Measurements from ENCODE around the gene TMEM95.

Gene TMEM95

GRCh38 chr17:7393613-7394451, 38.9 kb downstream of the TMEM95 start:
- in situ Hi-C loops (cut with HindIII; ENCODE audit: low sequenced_read_pairs): no loop called here
- no peak for DNase-seq (ENCODE audit: low read depth, low spot score)
- TF ChIP-seq, protein P1, sequence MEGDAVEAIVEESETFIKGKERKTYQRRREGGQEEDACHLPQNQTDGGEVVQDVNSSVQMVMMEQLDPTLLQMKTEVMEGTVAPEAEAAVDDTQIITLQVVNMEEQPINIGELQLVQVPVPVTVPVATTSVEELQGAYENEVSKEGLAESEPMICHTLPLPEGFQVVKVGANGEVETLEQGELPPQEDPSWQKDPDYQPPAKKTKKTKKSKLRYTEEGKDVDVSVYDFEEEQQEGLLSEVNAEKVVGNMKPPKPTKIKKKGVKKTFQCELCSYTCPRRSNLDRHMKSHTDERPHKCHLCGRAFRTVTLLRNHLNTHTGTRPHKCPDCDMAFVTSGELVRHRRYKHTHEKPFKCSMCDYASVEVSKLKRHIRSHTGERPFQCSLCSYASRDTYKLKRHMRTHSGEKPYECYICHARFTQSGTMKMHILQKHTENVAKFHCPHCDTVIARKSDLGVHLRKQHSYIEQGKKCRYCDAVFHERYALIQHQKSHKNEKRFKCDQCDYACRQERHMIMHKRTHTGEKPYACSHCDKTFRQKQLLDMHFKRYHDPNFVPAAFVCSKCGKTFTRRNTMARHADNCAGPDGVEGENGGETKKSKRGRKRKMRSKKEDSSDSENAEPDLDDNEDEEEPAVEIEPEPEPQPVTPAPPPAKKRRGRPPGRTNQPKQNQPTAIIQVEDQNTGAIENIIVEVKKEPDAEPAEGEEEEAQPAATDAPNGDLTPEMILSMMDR (IDR thresholded peaks at IDR 0.05; ENCODE audit: low read depth, low read length): peak; percentile 27
- peak overlapping the region; percentile 90 for H3K4me3 ChIP-seq (ENCODE audit: low read depth, low read length)

GRCh38 chr17:7394452-7395191, 39.7 kb downstream of the TMEM95 start, which contains the start of gene PLSCR3:
Gene PLSCR3 (minus strand): TSS chr17:7394525. CDS start chr17:7394110, 415 bp downstream.
- TF ChIP-seq, protein P1 (IDR thresholded peaks at IDR 0.05; ENCODE audit: low read depth, low read length): peak; percentile 50
- peak; percentile 88 for DNase-seq (ENCODE audit: low read depth, low spot score)
- in situ Hi-C loops (cut with HindIII; ENCODE audit: low sequenced_read_pairs): no loop called here
- peak within 1 kb of the TSS; percentile 90 for H3K4me3 ChIP-seq (ENCODE audit: low read depth, low read length)

DNA sequence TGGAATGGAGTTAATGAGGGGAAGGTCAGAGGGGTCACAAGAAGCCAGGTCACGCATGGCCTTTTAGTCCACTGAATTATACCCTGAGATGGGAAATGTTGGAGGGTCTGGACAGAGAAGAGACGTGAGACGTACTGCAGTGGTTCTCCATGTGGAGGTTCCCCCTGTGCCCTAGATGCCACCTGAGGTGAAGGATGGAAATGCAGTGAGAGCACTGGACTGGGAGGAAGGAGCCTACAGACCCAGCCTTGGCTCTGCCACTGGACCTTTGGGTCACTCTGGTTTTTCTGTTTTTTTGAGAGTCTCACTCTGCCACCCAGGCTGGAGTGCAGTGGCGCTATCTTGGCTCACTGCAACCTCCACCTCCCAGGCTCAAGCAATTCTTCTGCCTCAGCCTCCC, 41.2 kb downstream of the TMEM95 start:
- no peak overlapping the region for H3K4me3 ChIP-seq (ENCODE audit: low read depth, low read length)
- TF ChIP-seq, protein P1 (IDR thresholded peaks at IDR 0.05; ENCODE audit: low read depth, low read length): no peak
- DNase-seq (ENCODE audit: low read depth, low spot score): no peak
- in situ Hi-C loops (cut with HindIII; ENCODE audit: low sequenced_read_pairs): no loop called here

GRCh38 chr17:7398612-7399011, 43.7 kb downstream of the TMEM95 start:
- no peak for DNase-seq (ENCODE audit: low read depth, low spot score)
- H3K4me3 ChIP-seq (ENCODE audit: low read depth, low read length): no peak overlapping the region
- in situ Hi-C loops (cut with HindIII; ENCODE audit: low sequenced_read_pairs): no loop called here

DNA sequence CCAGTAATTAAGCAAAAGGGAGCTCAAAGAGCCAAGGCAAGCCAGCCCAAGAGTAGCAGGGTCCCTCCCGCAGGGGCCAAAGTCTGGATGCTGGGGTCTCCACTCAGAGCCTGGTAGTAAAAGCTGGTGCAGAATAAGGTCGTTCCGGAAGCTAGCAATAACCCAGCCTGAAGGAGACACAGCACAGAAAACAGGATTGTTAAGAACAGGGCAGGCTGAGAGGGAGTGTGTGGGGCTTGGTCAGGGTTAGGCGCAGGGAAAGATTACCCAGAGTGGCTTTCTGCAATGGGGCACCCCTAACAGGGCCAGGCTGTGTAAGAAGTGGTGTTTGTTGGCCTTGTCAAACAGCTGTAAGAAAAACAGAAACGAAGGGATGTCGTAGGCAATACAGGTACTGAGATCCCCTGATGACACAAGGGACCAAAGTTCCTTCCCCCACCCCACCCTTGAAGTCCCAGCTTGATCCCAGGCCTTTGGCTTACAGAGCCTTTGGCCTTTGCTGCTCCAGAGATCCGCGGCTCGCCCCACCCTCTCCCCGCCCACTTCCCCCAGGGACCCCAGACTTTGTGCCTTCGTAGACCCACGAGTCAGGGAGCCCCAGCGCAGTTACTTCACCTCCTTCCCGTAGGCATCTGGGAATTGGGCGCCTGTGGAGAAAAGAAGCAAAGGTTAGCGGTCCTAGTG, 48.2 kb downstream of the TMEM95 start:
- no peak for DNase-seq (ENCODE audit: low read depth, low spot score)
- TF ChIP-seq, protein P1 (IDR thresholded peaks at IDR 0.05; ENCODE audit: low read depth, low read length): no peak
- in situ Hi-C loops (cut with HindIII; ENCODE audit: low sequenced_read_pairs): no loop called here
- H3K4me3 ChIP-seq (ENCODE audit: low read depth, low read length): peak overlapping the region; percentile 74

More at GRCh38 chr17:7398612-7399011, 43.7 kb downstream of the TMEM95 start:
- TF ChIP-seq, protein P1 (IDR thresholded peaks at IDR 0.05; ENCODE audit: low read depth, low read length): no peak

GRCh38 chr17:7403727-7403976, 48.7 kb downstream of the TMEM95 start:
- peak overlapping the region; percentile 74 for H3K4me3 ChIP-seq (ENCODE audit: low read depth, low read length)
- in situ Hi-C loops (cut with HindIII; ENCODE audit: low sequenced_read_pairs): no loop called here
- TF ChIP-seq, protein P1 (IDR thresholded peaks at IDR 0.05; ENCODE audit: low read depth, low read length): no peak
- no peak for DNase-seq (ENCODE audit: low read depth, low spot score)
